ENCODE data around the gene OR10S1.
"Not testable (repeated sequence)": the region's sequence is repeated elsewhere in the genome, so short reads cannot be mapped to it uniquely, and the experiment has no call there.

The OR10S1 gene, protein sequence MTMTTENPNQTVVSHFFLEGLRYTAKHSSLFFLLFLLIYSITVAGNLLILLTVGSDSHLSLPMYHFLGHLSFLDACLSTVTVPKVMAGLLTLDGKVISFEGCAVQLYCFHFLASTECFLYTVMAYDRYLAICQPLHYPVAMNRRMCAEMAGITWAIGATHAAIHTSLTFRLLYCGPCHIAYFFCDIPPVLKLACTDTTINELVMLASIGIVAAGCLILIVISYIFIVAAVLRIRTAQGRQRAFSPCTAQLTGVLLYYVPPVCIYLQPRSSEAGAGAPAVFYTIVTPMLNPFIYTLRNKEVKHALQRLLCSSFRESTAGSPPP

DNA sequence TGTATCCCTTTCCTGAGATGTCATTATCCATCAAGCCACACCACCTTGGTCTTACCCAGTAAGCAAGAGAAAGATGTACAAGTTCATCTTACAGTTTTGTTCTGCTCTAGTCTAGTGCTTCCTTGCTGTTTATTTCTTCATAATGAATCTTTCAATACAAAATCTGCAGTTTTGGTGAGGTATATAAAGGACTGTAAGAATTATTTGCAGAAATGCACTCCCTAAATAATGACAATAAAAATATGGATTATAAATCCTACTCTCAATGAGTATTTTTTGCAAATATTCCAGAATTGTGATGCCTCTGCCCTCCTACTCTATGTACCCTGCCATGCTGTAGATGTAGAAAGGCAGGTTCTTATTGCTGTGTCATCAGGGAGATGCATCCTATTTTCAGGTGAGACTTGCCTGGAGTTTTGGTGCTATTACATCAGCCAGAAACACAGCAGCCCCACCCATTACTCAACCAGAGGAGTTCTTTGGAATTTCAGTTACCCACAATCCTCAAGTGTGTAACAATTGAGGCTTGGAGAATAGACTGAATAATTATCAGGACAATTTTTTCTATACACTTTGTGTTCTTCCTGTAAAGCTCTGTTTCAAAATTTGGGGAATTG, at the start of gene OR10S1:
OR10S1 (minus strand) TSS at position 51 of the 617 bp plus-strand sequence. CDS start 117 bp downstream, outside the sequence.
- DNase-seq (ENCODE audit: low read depth) = no peak

DNA sequence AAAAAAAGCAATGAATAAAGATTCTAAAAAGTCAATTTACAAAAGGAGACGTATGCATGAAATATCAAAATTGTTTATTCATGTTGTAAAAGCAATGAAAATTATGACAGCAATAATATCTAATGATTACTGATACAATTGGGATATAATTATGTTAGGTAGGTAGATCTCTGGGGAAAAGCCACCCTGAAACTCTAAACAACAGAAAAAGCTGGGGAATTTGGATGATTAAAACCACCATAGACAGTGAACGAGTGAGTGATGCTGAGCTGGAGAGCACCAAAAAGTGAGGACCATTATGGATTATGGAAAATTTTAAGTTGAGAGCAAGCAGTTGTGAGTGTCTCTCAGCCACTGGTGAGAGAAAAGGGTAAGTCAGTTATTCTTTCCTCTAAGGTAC, 48.9 kb upstream of the OR10S1 start, which contains the start of gene OR10G8:
OR10G8 (plus strand) TSS at position 301 of the 400 bp plus-strand sequence. CDS start 2,825 bp downstream, outside the sequence.
- DNase-seq (ENCODE audit: low read depth) = no peak

DNA sequence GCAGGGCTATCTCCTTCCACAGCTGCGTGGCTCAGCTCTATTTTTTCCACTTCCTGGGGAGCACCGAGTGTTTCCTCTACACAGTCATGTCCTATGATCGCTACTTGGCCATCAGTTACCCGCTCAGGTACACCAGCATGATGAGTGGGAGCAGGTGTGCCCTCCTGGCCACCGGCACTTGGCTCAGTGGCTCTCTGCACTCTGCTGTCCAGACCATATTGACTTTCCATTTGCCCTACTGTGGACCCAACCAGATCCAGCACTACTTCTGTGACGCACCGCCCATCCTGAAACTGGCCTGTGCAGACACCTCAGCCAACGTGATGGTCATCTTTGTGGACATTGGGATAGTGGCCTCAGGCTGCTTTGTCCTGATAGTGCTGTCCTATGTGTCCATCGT, 38.3 kb upstream of the OR10S1 start:
- DNase-seq (ENCODE audit: low read depth) = not testable (repeated sequence)

DNA sequence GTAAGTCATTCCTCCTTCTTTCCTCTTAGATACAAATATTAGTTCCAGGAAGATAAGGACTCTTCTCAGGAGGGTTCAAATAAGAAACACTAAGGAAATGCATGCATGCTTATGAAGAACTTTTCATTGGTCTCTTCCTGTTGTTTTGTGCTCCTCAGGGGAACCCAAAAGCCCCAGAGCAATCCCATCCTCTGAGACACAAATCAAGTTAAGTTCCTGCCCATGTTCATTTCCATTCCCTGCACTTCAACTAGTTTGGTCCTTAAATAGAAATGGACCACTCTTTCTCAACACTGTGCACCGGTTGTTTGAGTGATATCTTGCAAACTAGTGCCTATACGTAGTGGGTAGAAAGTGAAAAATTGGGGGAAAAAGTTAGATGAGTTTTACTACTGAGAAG, 35.1 kb upstream of the OR10S1 start, which contains the start of gene OR10G4:
OR10G4 (plus strand) TSS at position 301 of the 400 bp plus-strand sequence. CDS start 2,578 bp downstream, outside the sequence.
- no peak for DNase-seq (ENCODE audit: low read depth)

DNA sequence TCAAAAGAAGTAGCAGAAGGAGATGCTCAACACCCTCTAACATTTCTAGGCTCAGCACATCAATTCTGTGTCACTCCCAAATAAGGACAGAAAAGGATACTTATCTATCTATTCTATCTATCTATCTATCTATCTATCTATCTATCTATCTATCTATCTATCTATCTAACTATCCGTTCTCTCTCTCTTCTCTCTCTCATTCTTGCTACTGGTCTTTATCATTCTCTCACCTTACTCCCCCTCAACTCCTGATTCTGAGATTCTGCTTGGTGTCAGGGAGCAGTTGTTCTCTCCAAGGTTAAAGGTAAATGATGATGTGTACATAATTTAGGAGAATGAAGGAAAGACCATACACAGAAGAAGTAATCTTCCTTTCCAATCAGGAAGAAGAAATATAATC, 17.5 kb upstream of the OR10S1 start, which contains the start of gene OR10G6:
OR10G6 (minus strand) TSS at position 43 of the 400 bp plus-strand sequence; CDS start at position 43, 0 bp downstream.
- no peak for DNase-seq (ENCODE audit: low read depth)

DNA sequence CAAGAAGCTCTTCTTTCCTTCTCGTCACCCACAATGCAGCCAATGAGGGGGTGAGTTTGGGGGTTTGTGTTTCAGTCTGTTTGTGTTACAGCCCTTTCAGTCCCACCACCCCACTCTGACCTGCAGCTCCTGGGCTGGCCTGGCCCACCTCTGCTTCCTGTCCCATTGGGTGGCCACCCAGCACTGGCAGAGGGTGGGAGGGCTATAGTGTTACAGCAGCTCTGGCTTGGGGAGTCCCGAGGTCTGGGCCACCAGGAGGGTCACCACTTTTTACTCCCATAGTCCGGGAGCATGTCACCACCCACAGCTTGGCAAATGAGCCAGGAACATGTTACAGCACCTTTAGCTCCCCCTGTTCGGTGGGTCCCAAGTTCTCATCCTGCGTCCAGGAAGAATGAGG, 1.7 kb upstream of the OR10S1 start:
- no peak for DNase-seq (ENCODE audit: low read depth)

DNA sequence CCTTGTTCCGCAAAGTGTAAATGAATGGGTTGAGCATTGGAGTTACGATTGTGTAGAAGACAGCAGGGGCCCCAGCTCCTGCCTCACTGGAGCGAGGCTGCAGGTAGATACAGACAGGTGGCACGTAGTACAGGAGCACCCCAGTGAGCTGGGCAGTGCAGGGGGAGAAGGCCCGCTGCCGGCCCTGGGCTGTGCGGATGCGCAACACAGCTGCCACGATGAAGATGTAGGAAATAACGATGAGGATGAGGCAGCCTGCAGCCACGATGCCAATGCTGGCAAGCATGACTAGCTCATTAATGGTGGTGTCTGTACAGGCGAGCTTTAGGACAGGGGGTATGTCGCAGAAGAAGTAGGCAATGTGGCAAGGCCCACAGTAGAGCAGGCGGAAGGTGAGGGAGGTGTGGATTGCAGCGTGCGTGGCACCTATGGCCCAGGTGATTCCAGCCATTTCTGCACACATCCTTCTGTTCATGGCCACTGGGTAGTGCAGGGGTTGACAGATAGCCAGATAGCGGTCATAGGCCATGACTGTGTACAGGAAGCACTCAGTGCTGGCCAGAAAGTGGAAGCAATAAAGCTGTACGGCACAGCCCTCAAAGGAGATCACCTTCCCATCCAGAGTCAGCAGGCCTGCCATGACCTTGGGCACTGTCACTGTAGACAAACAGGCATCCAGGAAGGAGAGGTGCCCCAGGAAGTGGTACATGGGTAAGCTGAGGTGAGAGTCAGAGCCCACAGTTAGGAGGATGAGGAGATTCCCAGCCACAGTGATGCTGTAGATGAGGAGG, 616 bp downstream of the OR10S1 start:
- DNase-seq (ENCODE audit: low read depth) = no peak

DNA sequence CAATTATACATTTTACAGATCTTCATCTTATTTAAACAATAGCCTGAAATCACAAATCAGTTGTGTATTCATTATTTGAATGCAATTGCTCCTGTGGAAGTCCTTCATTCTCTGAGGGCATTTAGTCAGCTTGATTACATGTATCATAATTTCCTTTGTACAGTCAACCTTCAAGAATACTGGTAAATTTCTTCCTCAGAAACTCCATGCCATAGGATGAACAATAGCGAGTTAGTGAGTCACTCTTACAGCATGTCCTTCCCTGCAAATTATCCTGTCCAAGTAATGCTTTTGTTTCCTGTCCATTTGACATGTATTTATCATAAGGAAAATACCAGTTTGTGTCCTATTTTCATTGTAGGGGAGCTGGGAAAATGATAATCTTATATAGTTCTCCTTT, 3.8 kb downstream of the OR10S1 start:
- DNase-seq (ENCODE audit: low read depth) = no peak

DNA sequence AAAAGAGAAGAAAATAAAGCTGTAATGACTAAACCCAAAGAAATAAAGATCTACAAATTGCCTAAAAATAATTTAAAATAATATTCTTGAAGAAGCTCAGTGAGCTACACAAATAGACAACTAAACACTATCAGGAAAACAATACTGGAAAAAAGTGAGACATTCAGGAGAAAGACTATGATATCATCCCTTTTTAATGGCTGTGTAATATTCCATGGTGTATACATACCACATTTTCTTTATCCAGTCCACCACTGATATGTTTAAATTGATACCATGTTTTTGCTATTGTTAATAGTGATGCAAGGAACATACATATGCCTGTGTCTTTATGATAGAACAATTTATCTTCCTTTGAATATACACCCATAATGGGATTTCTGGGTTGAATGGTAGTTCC, 20.8 kb downstream of the OR10S1 start:
- DNase-seq (ENCODE audit: low read depth) = no peak

DNA sequence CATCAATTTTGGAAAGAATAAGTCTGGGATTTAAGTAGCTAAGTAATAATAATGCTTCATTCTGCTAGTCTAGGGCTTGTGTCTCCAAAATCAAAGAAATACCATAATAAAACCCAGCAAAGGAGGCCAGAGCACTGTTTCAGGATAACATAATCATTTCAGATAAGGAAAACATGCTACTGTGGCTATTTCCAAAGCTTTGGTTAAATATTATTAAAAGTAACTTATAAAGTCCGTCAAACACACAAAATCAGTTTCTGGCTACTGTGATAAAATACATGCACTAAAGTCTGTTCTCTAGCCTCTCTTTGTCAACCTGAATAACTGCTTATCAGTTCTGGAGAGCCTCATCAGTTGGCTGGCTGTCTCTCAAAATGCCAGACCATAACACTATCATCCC, 32.4 kb downstream of the OR10S1 start:
- DNase-seq (ENCODE audit: low read depth) = no peak

DNA sequence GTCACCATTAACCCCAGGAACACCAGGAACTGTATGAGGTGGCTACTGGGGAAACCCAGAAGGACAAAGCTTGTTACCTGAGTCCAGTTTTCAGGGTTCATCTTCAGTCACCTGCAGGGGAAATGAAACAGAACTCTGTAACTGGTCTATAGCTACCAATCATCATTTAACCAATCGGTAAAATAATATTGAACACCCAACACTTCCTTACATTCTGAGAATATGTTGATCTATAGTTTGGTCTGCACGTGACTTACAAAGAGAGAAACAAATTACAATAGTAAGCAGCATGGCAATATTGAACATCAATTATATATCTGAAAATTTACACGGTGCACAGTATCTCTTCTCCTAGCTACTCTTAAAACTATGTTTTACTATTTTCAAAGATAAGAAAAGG, 33.8 kb downstream of the OR10S1 start, which contains the start of gene OR6T1:
OR6T1 (minus strand) TSS at position 101 of the 400 bp plus-strand sequence; CDS start at position 101, 0 bp downstream.
- no peak for DNase-seq (ENCODE audit: low read depth)

DNA sequence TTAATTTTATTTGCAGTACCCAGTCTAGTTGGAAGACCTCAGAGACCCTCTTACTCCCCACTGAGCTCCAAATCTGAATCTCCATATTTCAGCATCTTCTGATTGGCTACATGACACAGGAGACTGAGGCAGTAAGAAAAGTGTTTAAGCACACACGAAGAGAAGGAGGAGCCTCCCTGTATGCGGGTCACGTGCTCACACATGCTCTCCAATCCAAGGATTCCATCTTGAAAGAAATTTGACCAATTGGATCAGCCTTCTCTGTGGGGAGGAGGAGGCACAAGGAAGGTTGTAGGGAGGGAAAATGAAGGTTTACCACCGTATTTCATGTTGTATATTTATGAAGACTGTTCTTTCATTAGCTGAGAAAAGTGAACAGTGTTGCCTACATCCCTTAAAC, 35.2 kb downstream of the OR10S1 start:
- no peak for DNase-seq (ENCODE audit: low read depth)

DNA sequence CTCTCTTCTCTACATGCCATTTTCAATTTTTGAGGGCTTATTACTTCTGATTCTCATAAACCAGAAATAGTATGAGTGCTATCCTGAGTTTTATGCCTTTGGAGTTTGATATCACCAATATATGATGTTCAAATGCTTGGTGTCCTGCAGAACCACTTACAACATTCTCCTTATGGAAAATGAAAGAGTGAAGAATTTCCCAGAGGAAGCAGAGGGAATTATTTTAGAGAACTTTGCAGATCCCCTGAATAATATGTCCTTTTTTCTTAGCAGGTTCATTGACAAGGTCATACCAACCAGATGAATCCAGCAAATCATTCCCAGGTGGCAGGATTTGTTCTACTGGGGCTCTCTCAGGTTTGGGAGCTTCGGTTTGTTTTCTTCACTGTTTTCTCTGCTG, 38.3 kb downstream of the OR10S1 start, which contains the start of gene OR4D5:
OR4D5 (plus strand) TSS at position 301 of the 400 bp plus-strand sequence; CDS start at position 301, 0 bp downstream.
- DNase-seq (ENCODE audit: low read depth) = no peak

Measured in activated T-cell treated with anti-CD3 and anti-CD28 coated beads for 1 hour (primary cell).